ENCODE measurements around the gene FLAD1. TPM values are rescaled to one million over a fixed set of nuclear protein-coding genes. Genes with fewer than 3 reads are reported as not detected.

Gene FLAD1
- total and polyA plus RNA-seq, 2 donors (not counting 3 experiments of a cell fraction or from before 2014, with no cell fraction given): 42.2 to 59.1 TPM

- CTCF ChIA-PET: interaction anchor here (0.8 to 3.4 kb wide), 7 partner anchors 7 to 114 kb away, joined by 3 to 19 read pairs (median 3); partner anchors contain the start of gene PMVK
These were observed 37.8 kb upstream of the FLAD1 start for GRCh38 chr1:154945160-154945961.

More at GRCh38 chr1:154945160-154945961, 37.8 kb upstream of the FLAD1 start:
- BruUV-seq (replicated peaks): no TSS peak
- FAIRE-seq (no peak), DNase-seq (ENCODE audit: low read depth, low spot score) (no peak)
- POLR2A ChIA-PET: interaction anchor here (0.6 kb wide), 1 partner anchor 320 kb away, joined by 3 read pairs; no protein-coding TSS in a partner anchor
- no peak overlapping the region for H3K27ac ChIP-seq (ENCODE audit: insufficient read depth, low read depth, low read length)
- no peak overlapping the region for H3K4me3 ChIP-seq (replicated peaks in 1 of 3; ENCODE audit: insufficient read depth in 1 of 3, low read depth in 1 of 3, low read length in 3 of 3)
- no peaks in the 10 kb centered on the region for H3K4me1 ChIP-seq (ENCODE audit: control insufficient read depth, extremely low read depth, insufficient read depth, low read length)
- H3K79me2 ChIP-seq (ENCODE audit: control insufficient read depth, insufficient read depth, low read length): no peaks in the 10 kb centered on the region
- no peak overlapping the region for H3K4me2 ChIP-seq (ENCODE audit: insufficient read depth, low read length)
- intact Hi-C loops (cut with micrococcal nuclease): no loop called here
- dilution Hi-C loops (cut with MboI; ENCODE audit: extremely low pct_ligation_motif_present, low sequenced_read_pairs): no loop called here
- no peak overlapping the region for H3K9ac ChIP-seq (replicated peaks; ENCODE audit: extremely low read depth, insufficient read depth, low read length)
- peaks cover 0 to 25% of the 10 kb centered on the region in 2 experiments for H3K36me3 ChIP-seq (ENCODE audit: control insufficient read depth in 2 of 2, extremely low read depth in 1 of 2, insufficient read depth in 2 of 2, low read length in 2 of 2)
- no peaks in the 10 kb centered on the region for H3K9me1 ChIP-seq (replicated peaks; ENCODE audit: control insufficient read depth, extremely low read depth, insufficient read depth, low read length)
- no peaks in the 10 kb centered on the region for H3K27me3 ChIP-seq (ENCODE audit: control insufficient read depth in 2 of 2, insufficient read depth in 2 of 2, low read length in 2 of 2)
- no peaks in the 10 kb centered on the region for H3K9me3 ChIP-seq (replicated peaks; ENCODE audit: control insufficient read depth, insufficient read depth, low read length)
- H4K20me1 ChIP-seq (replicated peaks; ENCODE audit: control insufficient read depth, extremely low read depth, insufficient read depth, low read length): no peaks in the 10 kb centered on the region
- TF ChIP-seq JUN (IDR thresholded peaks at IDR 0.05; ENCODE audit: borderline replicate concordance, insufficient read depth, insufficient read length, low read depth) (no peak), MAX (IDR thresholded peaks at IDR 0.05; ENCODE audit: insufficient read depth, insufficient read length) (no peak), FOS (IDR thresholded peaks at IDR 0.05; ENCODE audit: borderline replicate concordance, insufficient read depth, low read length) (no peak), POLR2AphosphoS5 (IDR thresholded peaks at IDR 0.05; ENCODE audit: insufficient read depth, low read depth, low read length) (no peak), CTCF (IDR thresholded peaks at IDR 0.05; ENCODE audit: extremely low read depth in 1 of 2, insufficient read depth in 1 of 2, low read depth in 1 of 2, low read length in 2 of 2) (no peak), MYC (IDR thresholded peaks at IDR 0.05; ENCODE audit: low read depth, low read length) (no peak), EZH2 (IDR thresholded peaks at IDR 0.05; ENCODE audit: borderline replicate concordance, low read depth, low read length, severe bottlenecking) (no peak), GATA2 (IDR thresholded peaks at IDR 0.05; ENCODE audit: insufficient read depth, insufficient read length, low read depth, low read length) (no peak), POLR2A (IDR thresholded peaks at IDR 0.05; ENCODE audit: low read depth, low read length) (no peak)
- no peak overlapping the region for H2AFZ ChIP-seq (ENCODE audit: low read depth, low read length)
